22Rv1 (cell line): ENCODE measurements around the gene PROSER2.

Source experiments
- H3K27ac ChIP-seq: fragments of 450-650 bp; 2 replicates; pipeline ENCODE4 v1.5.1; 2017
- ZFX ChIP-seq: fragments of 450-650 bp; IDR thresholded peaks from 2 replicates; pipeline ENCODE4 v1.6.1; 2017; ENCODE audit warnings: antibody characterized with exemption, borderline replicate concordance
- TF ChIP-seq, protein P1 (sequence below): fragments of 450-650 bp; IDR thresholded peaks from 2 replicates; pipeline ENCODE4 v1.5.1; 2017; ENCODE audit warnings: mild to moderate bottlenecking

Gene PROSER2, protein sequence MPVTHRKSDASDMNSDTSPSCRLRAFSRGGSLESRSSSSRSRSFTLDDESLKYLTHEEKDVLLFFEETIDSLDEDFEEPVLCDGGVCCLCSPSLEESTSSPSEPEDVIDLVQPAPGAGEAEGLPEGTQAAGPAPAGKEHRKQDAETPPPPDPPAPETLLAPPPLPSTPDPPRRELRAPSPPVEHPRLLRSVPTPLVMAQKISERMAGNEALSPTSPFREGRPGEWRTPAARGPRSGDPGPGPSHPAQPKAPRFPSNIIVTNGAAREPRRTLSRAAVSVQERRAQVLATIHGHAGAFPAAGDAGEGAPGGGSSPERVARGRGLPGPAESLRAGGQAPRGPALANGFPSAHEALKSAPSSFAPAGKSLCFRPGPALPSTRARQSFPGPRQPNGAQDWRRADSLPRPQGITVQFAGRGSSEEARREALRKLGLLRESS

DNA sequence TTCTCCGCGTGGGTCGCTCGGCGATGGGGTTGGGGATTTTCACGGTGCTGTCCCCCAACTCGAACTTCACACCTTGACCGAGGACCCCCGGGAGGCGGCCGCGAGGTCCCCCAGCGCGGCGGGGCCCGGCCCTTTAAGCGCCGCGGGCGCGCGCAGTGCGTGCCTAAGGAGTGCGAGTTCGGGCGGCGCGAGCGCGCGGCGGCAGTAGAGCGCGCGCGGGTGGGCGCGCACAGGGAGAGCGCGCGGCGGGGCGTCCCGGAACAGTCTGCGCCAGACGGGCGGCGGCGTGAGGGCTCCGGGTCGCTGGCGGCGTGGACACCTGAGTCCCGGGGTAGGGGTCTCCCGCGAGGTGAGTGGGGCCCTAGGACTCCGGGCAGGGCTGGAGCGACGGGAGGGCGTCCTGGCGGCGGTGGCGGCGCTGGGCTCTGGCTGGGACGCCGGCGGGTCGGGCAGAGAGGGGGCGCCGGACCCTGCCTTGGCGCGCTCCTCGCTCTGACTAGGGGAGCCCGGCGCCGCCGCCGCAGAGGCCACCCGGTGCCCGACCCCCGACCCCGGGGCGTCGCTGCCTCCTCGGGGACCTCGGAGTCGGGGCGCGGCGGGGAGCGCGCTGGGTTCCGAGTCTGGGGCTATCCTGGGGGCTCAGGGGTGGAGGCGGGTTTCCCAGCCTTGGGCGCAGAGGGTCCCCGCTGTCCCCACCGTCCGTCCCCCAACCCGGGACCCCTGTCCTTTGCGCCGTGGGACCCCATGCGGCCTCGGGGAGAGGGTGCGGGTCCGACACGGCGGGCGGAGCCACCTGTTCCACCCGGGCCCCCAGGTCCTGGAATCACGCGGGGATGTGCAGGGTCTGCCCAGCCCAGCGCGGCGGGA is at the start of gene PROSER2:
PROSER2 (plus strand) TSS at position 235 of the 867 bp plus-strand sequence. CDS start 28,722 bp downstream, outside the sequence.
- H3K27ac ChIP-seq = peak within 1 kb of the TSS; percentile 23; the same call in 1 of the 2 replicates
- TF ChIP-seq, protein P1, sequence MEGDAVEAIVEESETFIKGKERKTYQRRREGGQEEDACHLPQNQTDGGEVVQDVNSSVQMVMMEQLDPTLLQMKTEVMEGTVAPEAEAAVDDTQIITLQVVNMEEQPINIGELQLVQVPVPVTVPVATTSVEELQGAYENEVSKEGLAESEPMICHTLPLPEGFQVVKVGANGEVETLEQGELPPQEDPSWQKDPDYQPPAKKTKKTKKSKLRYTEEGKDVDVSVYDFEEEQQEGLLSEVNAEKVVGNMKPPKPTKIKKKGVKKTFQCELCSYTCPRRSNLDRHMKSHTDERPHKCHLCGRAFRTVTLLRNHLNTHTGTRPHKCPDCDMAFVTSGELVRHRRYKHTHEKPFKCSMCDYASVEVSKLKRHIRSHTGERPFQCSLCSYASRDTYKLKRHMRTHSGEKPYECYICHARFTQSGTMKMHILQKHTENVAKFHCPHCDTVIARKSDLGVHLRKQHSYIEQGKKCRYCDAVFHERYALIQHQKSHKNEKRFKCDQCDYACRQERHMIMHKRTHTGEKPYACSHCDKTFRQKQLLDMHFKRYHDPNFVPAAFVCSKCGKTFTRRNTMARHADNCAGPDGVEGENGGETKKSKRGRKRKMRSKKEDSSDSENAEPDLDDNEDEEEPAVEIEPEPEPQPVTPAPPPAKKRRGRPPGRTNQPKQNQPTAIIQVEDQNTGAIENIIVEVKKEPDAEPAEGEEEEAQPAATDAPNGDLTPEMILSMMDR = peak; percentile 24
- no peak for TF ChIP-seq ZFX

DNA sequence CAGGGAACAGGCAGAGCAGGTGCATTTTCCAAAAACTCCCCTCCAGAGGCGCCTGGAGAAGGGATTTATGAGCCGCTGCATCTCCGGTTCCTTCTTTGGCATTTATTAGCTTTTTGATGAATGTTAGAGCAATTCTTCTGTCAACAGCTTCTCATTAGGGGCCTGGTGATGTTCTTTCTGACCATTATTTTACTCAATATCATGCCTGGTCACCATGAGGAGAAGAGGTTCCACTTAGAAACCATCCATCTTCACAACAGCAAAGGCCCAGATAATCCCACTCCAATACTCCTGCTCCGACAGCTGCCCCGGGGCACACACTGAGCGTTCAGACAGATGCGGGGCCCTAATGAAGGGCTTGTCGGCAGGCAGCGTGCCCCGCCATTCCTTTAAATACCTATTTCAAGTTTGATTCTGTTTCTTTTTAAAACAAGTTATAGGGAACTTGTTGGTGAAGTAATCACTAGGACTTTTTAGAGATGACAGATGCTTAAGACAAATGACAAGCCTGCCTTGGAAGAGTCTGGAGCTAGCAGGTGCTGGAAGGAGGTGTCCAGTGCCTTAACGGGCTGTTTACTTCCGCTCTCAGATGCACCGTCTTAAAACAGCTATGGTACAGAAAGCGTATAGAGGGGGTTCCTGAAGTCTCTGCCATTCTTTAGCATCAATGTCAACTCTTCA is 49.3 kb upstream of the PROSER2 start:
- no peak for TF ChIP-seq ZFX
- TF ChIP-seq, protein P1 = no peak
- no peak overlapping the region for H3K27ac ChIP-seq

DNA sequence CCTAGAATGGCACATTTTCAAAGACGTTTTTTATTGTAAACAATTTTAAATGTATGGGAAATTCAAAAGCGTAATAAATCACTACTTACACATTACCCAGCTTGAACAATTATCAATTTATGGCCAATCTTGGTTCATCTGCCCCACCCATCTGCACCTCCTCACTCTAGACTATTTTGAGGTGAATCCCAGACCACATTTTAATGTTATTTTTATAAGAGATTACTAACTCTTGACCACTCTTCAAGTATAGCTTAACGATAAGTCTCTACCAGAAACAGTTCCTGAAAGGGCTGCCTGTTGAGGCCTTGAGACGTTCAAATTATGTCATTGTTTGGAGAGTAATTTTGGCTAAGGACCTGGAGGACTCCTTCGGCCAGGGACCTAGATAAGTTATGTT is 47.7 kb upstream of the PROSER2 start:
- TF ChIP-seq, protein P1 = no peak
- TF ChIP-seq ZFX = no peak

DNA sequence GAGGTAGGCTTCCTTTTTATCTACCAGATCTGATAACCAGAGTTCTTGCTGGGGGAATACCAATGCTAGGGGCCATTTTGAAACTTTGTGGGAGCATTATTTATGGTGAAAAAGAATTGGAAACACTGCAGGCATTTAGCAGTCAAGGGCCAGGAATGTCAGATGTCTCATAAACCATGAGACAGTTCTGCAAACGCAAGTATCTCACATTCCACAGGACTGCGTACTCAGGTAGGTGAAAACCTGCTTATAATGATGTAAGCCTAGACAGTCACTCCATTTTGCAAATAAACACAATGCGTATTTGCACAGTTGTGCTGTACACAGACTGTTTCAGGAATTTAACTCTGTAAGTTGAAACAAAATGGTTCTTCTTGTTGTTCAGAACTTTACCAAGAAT is 47.1 kb upstream of the PROSER2 start:
- TF ChIP-seq, protein P1 = no peak
- no peak for TF ChIP-seq ZFX
- H3K27ac ChIP-seq = no peak overlapping the region

More for the DNA sequence above, 47.7 kb upstream of the PROSER2 start:
- no peak overlapping the region for H3K27ac ChIP-seq

DNA sequence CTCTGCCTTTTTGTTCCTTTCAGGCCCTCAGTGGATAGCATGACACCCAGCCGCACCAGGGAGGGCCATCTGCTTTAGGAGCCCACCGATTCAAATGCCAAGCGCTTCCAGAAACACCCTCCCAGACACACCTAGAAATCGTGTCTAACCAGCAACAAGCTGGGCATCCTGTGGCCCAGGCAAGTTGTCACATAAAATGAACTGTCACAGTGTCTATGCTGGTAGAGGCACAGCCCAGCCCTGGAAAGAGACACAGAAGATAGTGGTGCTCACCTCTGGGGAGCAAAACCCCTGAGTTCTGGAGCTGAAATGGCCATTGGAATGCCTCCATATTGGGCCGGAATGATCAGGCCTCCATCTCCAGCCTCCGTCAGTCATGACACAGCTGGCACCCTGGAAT is 42.0 kb upstream of the PROSER2 start:
- TF ChIP-seq ZFX = no peak
- TF ChIP-seq, protein P1 = no peak
- no peak overlapping the region for H3K27ac ChIP-seq

DNA sequence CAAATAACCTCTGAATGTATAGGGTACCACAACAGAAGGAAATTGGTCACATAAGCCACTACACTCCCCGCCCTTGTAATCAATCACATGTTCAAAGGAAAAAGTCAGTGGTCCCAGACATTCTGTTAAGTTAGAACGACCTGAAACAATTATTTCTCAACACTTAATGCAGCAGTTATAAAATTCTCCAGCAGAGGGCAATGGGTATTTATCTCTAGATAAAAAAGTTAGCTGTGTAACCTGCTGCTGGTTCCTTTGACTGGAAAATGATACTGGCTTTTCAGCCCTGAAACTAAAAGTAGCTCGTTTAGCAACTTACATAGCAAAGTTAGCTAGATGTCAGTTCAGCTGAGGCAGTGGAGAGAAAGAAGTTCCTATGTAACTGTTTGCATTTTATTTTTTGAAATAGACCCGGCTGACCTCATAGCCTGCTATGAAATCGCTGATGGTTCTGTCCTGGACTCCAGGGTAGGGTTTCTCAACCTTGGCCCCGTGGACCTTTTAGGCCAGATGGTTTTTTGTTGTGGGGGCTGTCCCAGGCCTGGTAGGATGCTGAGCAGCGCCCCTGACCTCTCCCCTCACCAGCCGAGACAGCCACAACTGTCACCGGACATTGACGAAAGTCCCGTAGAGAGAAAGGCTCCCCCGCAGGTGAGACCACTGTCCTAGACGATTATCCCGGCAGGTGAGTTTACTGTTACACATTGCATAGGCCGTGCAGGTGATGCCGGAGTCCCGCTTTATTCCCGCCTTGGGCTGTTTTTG is 40.2 kb upstream of the PROSER2 start:
- no peak overlapping the region for H3K27ac ChIP-seq
- TF ChIP-seq, protein P1 = peak; percentile 83
- no peak for TF ChIP-seq ZFX
